ENCODE results near the gene SUN1. TPM values are rescaled to one million over a fixed set of nuclear protein-coding genes. Genes with fewer than 3 reads are reported as not detected.

SUN1 gene
- total and polyA plus RNA-seq, 7 experiments from 2014 or later: 39.4 to 254 (median 97.2) TPM

DNA sequence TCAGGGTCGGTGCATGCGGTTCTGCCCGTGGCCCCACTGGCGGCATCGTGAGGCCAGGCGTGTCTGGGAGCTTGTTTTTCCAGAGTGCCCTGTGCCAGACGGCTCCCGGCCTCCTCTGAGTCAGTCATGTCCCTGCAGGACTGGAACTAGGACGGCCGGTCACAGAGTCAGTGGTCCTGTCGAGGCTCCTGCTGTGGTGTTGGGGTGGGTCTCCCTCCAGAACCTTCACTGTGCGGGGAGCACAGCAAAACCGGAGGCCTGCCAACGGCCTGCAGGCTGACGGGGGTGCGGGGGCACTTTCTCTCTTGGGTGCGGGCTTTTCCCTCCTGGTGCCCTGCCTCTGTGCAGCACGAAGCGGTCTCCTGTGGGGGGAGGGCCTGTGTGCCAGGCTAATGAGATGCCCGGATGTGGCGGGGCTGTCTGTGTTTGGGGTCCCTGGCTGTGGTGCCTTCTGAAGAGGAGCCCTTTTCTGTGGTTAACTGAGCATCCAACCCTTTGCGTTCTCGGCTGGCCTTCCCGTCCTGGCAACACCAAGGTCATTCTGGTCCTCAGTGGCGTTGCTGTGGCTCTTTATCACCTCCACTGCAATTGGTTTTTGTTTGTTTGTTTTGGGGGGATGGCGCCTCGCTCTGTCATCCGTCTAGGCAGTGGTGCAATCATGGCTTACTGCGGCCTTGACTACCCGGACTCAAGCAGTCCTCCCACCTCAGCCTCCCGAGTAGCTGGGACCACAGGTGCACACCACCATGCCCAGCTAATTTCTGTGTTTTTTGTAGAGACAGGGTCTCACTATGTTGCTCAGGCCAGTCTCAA, 52.1 kb downstream of the SUN1 start:
- Mint-ChIP-seq H3K36me3 (peaks cover 0 to 10% (median 5%) of the 10 kb centered on the region in 5 donors), H3K4me1 (peaks cover 4 to 44% (median 35%) of the 10 kb centered on the region in 7 donors), H3K27ac (no peak overlapping the region), H3K27me3 (no peaks in the 10 kb centered on the region), H3K9me3 (peaks cover 0 to 1% (median 0%) of the 10 kb centered on the region in 11 donors), H3K4me3 (peak overlapping the region in 1 of 10 donors; percentile 32)
- no peak overlapping the region for H3K27ac ChIP-seq (ENCODE audit: low read depth, low read length)
- DNase-seq (no peak), ATAC-seq (no peak)
- H3K4me3 ChIP-seq (ENCODE audit: low read length): no peak overlapping the region
- peaks cover under 1% of the 10 kb centered on the region in 2 donors for H3K4me1 ChIP-seq (ENCODE audit: control insufficient read depth in 2 of 2, insufficient read depth in 2 of 2, low read length in 2 of 2)
- CTCF ChIA-PET: interaction anchor here (0.9 kb wide), 1 partner anchor 10 kb away, joined by 3 read pairs; no protein-coding TSS in a partner anchor
- intact Hi-C loops (cut with micrococcal nuclease): no loop called here
- POLR2A ChIA-PET: interaction anchor here (0.7 kb wide), 1 partner anchor 44 kb away, joined by 5 read pairs; no protein-coding TSS in a partner anchor
- no peaks in the 10 kb centered on the region for H3K27me3 ChIP-seq (ENCODE audit: control insufficient read depth in 2 of 2, insufficient read depth in 2 of 2, low read length in 2 of 2)
- peaks cover 0 to 60% (median 19%) of the 10 kb centered on the region in 3 experiments for H3K36me3 ChIP-seq (ENCODE audit: control insufficient read depth in 2 of 3, insufficient read depth in 3 of 3, low read length in 3 of 3)
- no peaks in the 10 kb centered on the region for H3K9me3 ChIP-seq (ENCODE audit: control insufficient read depth in 2 of 3, low read length in 3 of 3)

GRCh38 chr7:885261-885892, 53.1 kb downstream of the SUN1 start:
- H3K4me1 Mint-ChIP-seq: peaks cover 0 to 36% (median 29%) of the 10 kb centered on the region in 7 donors
- no peaks in the 10 kb centered on the region for H3K27me3 ChIP-seq (ENCODE audit: control insufficient read depth in 2 of 2, insufficient read depth in 2 of 2, low read length in 2 of 2)
- intact Hi-C loops (cut with micrococcal nuclease): no loop called here
- no peak overlapping the region for H3K4me3 ChIP-seq (ENCODE audit: low read length)
- ChIA-PET POLR2A (interaction anchor here (0.7 to 0.8 kb wide), 2 partner anchors 9 to 45 kb away, joined by 4 to 5 read pairs; partner anchors contain the start of gene GET4), CTCF (no interaction called here)
- no peaks in the 10 kb centered on the region for H3K9me3 ChIP-seq (ENCODE audit: control insufficient read depth in 2 of 3, low read length in 3 of 3)
- H3K27me3 Mint-ChIP-seq: no peaks in the 10 kb centered on the region
- DNase-seq (no peak), ATAC-seq (no peak)
- peaks cover 0 to 58% (median 19%) of the 10 kb centered on the region in 3 experiments for H3K36me3 ChIP-seq (ENCODE audit: control insufficient read depth in 2 of 3, insufficient read depth in 3 of 3, low read length in 3 of 3)
- H3K9me3 Mint-ChIP-seq: peaks cover 0 to 1% (median 0%) of the 10 kb centered on the region in 11 donors
- no peaks in the 10 kb centered on the region for H3K4me1 ChIP-seq (ENCODE audit: control insufficient read depth in 2 of 2, insufficient read depth in 2 of 2, low read length in 2 of 2)
- H3K27ac ChIP-seq (ENCODE audit: low read depth, low read length): no peak overlapping the region
- H3K4me3 Mint-ChIP-seq: no peak overlapping the region
- H3K36me3 Mint-ChIP-seq: peaks cover 0 to 11% (median 5%) of the 10 kb centered on the region in 5 donors
- no peak overlapping the region for H3K27ac Mint-ChIP-seq

- no peak for ATAC-seq
- Mint-ChIP-seq H3K4me1 (peaks cover 0 to 31% (median 25%) of the 10 kb centered on the region in 7 donors), H3K9me3 (peaks cover 0 to 1% (median 0%) of the 10 kb centered on the region in 11 donors), H3K4me3 (no peak overlapping the region), H3K27me3 (no peaks in the 10 kb centered on the region), H3K27ac (no peak overlapping the region), H3K36me3 (peaks cover 0 to 18% (median 8%) of the 10 kb centered on the region in 5 donors)
- CTCF ChIA-PET: no interaction called here
- POLR2A ChIA-PET: interaction anchor here (0.8 kb wide), 1 partner anchor 10 kb away, joined by 4 read pairs; the partner anchor contains the start of gene GET4
- Histone ChIP-seq H3K4me3 (ENCODE audit: low read length) (no peak overlapping the region), H3K27me3 (ENCODE audit: control insufficient read depth in 2 of 2, insufficient read depth in 2 of 2, low read length in 2 of 2) (no peaks in the 10 kb centered on the region), H3K9me3 (ENCODE audit: control insufficient read depth in 2 of 3, low read length in 3 of 3) (no peaks in the 10 kb centered on the region), H3K4me1 (ENCODE audit: control insufficient read depth in 2 of 2, insufficient read depth in 2 of 2, low read length in 2 of 2) (no peaks in the 10 kb centered on the region), H3K27ac (ENCODE audit: low read depth, low read length) (no peak overlapping the region), H3K36me3 (ENCODE audit: control insufficient read depth in 2 of 3, insufficient read depth in 3 of 3, low read length in 3 of 3) (peaks cover 0 to 65% (median 19%) of the 10 kb centered on the region in 3 experiments)
- intact Hi-C loops (cut with micrococcal nuclease): no loop called here
- DNase-seq: no peak
Measured at GRCh38 chr7:885893-886625, 53.8 kb downstream of the SUN1 start.

GRCh38 chr7:886626-887487, 54.6 kb downstream of the SUN1 start:
- ATAC-seq (no peak), DNase-seq (no peak)
- peak overlapping the region in 1 of 10 donors; percentile 55 for H3K4me3 Mint-ChIP-seq
- Histone ChIP-seq H3K36me3 (ENCODE audit: control insufficient read depth in 2 of 3, insufficient read depth in 3 of 3, low read length in 3 of 3) (peaks cover 0 to 70% (median 19%) of the 10 kb centered on the region in 3 experiments), H3K4me3 (ENCODE audit: low read length) (no peak overlapping the region), H3K27me3 (ENCODE audit: control insufficient read depth in 2 of 2, insufficient read depth in 2 of 2, low read length in 2 of 2) (no peaks in the 10 kb centered on the region), H3K27ac (ENCODE audit: low read depth, low read length) (no peak overlapping the region), H3K4me1 (ENCODE audit: control insufficient read depth in 2 of 2, insufficient read depth in 2 of 2, low read length in 2 of 2) (no peaks in the 10 kb centered on the region), H3K9me3 (ENCODE audit: control insufficient read depth in 2 of 3, low read length in 3 of 3) (no peaks in the 10 kb centered on the region)
- no peaks in the 10 kb centered on the region for H3K27me3 Mint-ChIP-seq
- peaks cover 0 to 29% (median 21%) of the 10 kb centered on the region in 7 donors for H3K4me1 Mint-ChIP-seq
- H3K36me3 Mint-ChIP-seq: peaks cover 0 to 19% (median 8%) of the 10 kb centered on the region in 5 donors
- intact Hi-C loops (cut with micrococcal nuclease): no loop called here
- peaks cover 0 to 1% (median 0%) of the 10 kb centered on the region in 11 donors for H3K9me3 Mint-ChIP-seq
- POLR2A ChIA-PET: no interaction called here
- CTCF ChIA-PET: interaction anchor here (0.6 kb wide), 1 partner anchor 302 kb away, joined by 3 read pairs; no protein-coding TSS in a partner anchor
- no peak overlapping the region for H3K27ac Mint-ChIP-seq

- Mint-ChIP-seq H3K36me3 (peaks cover 0 to 23% (median 10%) of the 10 kb centered on the region in 5 donors), H3K27me3 (no peaks in the 10 kb centered on the region), H3K4me1 (peaks cover 0 to 24% (median 17%) of the 10 kb centered on the region in 7 donors), H3K9me3 (peaks cover 0 to 1% (median 0%) of the 10 kb centered on the region in 11 donors), H3K27ac (no peak overlapping the region), H3K4me3 (no peak overlapping the region)
- ChIA-PET CTCF (interaction anchor here (0.6 kb wide), 1 partner anchor 302 kb away, joined by 3 read pairs; no protein-coding TSS in a partner anchor), POLR2A (no interaction called here)
- intact Hi-C loops (cut with micrococcal nuclease): no loop called here
- no peaks in the 10 kb centered on the region for H3K9me3 ChIP-seq (ENCODE audit: control insufficient read depth in 2 of 3, low read length in 3 of 3)
- no peaks in the 10 kb centered on the region for H3K4me1 ChIP-seq (ENCODE audit: control insufficient read depth in 2 of 2, insufficient read depth in 2 of 2, low read length in 2 of 2)
- H3K36me3 ChIP-seq (ENCODE audit: control insufficient read depth in 2 of 3, insufficient read depth in 3 of 3, low read length in 3 of 3): peaks cover 0 to 72% (median 21%) of the 10 kb centered on the region in 3 experiments
- no peaks in the 10 kb centered on the region for H3K27me3 ChIP-seq (ENCODE audit: control insufficient read depth in 2 of 2, insufficient read depth in 2 of 2, low read length in 2 of 2)
- no peak overlapping the region for H3K27ac ChIP-seq (ENCODE audit: low read depth, low read length)
- no peak for ATAC-seq
- DNase-seq: no peak
- no peak overlapping the region for H3K4me3 ChIP-seq (ENCODE audit: low read length)
Measured at GRCh38 chr7:887488-887820, 55.2 kb downstream of the SUN1 start.

Measured in naive thymus-derived CD4-positive, alpha-beta T cell (primary cell).